Neutrophil (primary cell): Measurements from ENCODE around the gene ZBED5.

Experiments used
- H3K27ac ChIP-seq: fragments of 200-600 bp; sonication (generic); 2 replicates; pipeline ENCODE4 v1.5.1; 2016; ENCODE audit warnings: mild to moderate bottlenecking, moderate library complexity
- H3K27me3 ChIP-seq: fragments of 200-600 bp; sonication (generic); 2 replicates; pipeline ENCODE4 v1.6.0; 2016; ENCODE audit warnings: mild to moderate bottlenecking
- H3K36me3 ChIP-seq: fragments of 200-600 bp; sonication (generic); 2 replicates; pipeline ENCODE4 v1.5.1; 2017
- H3K4me1 ChIP-seq, 2 experiments: fragments of 200-600 bp in 1 of 2; sonication (generic) in 1 of 2; 1 replicate in 1 of 2; 2 replicates in 1 of 2; pipeline versions ENCODE4 v1.5.1 to v1.6.1; 2013 to 2016; ENCODE audit warnings: low read depth in 1 of 2, low read length in 1 of 2, mild to moderate bottlenecking in 1 of 2, moderate library complexity in 1 of 2; ENCODE audit not compliant: control insufficient read depth in 1 of 2, insufficient read depth in 1 of 2
- H3K4me3 ChIP-seq, 2 experiments: fragments of 200-600 bp in 1 of 2; sonication (generic) in 1 of 2; 1 replicate in 1 of 2; 2 replicates in 1 of 2; pipeline ENCODE4 v1.5.1; 2013 to 2016; ENCODE audit warnings: low read depth in 1 of 2, low read length in 1 of 2, mild to moderate bottlenecking in 1 of 2, moderate library complexity in 1 of 2
- H3K9me3 ChIP-seq: fragments of 200-600 bp; sonication (generic); 2 replicates; pipeline ENCODE4 v1.5.1; 2016
- TF ChIP-seq, protein P1 (sequence below): fragments of 200-600 bp; sonication (generic); IDR thresholded peaks from 2 replicates; pipeline ENCODE4 v1.5.1; 2016; ENCODE audit warnings: antibody characterized with exemption

ZBED5 gene

DNA sequence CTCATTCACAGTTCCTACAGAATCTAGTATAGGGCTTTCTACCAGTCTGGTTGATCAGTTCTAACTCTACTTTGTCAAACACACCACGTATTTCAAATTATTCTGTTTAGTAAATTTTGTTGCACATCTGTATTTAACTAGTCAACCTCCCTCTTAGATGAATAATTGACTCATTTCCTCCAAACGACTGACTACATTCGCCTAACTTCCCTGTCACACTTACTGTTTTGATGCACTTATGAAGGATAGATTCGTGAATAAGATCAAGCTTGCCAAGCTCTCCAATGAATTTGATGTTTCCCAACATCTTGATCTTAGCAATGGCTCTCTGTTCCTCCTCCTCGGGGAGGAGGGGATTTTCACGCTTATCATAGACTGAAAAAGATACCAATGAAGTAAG lies 54.2 kb downstream of the ZBED5 start:
- Histone ChIP-seq H3K27me3 (no peaks in the 10 kb centered on the region), H3K4me3 (no peak overlapping the region), H3K4me1 (peaks cover 34 to 42% of the 10 kb centered on the region in 2 experiments), H3K36me3 (peaks cover 84% of the 10 kb centered on the region), H3K27ac (peak overlapping the region; percentile 95), H3K9me3 (no peaks in the 10 kb centered on the region)
- TF ChIP-seq, protein P1, sequence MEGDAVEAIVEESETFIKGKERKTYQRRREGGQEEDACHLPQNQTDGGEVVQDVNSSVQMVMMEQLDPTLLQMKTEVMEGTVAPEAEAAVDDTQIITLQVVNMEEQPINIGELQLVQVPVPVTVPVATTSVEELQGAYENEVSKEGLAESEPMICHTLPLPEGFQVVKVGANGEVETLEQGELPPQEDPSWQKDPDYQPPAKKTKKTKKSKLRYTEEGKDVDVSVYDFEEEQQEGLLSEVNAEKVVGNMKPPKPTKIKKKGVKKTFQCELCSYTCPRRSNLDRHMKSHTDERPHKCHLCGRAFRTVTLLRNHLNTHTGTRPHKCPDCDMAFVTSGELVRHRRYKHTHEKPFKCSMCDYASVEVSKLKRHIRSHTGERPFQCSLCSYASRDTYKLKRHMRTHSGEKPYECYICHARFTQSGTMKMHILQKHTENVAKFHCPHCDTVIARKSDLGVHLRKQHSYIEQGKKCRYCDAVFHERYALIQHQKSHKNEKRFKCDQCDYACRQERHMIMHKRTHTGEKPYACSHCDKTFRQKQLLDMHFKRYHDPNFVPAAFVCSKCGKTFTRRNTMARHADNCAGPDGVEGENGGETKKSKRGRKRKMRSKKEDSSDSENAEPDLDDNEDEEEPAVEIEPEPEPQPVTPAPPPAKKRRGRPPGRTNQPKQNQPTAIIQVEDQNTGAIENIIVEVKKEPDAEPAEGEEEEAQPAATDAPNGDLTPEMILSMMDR: no peak
